ENCODE data around the gene RAF1. TPM values are rescaled to one million over a fixed set of nuclear protein-coding genes. Genes with fewer than 3 reads are reported as not detected.

The RAF1 gene
- 104 and 110 TPM in 2 replicates for total RNA-seq

DNA sequence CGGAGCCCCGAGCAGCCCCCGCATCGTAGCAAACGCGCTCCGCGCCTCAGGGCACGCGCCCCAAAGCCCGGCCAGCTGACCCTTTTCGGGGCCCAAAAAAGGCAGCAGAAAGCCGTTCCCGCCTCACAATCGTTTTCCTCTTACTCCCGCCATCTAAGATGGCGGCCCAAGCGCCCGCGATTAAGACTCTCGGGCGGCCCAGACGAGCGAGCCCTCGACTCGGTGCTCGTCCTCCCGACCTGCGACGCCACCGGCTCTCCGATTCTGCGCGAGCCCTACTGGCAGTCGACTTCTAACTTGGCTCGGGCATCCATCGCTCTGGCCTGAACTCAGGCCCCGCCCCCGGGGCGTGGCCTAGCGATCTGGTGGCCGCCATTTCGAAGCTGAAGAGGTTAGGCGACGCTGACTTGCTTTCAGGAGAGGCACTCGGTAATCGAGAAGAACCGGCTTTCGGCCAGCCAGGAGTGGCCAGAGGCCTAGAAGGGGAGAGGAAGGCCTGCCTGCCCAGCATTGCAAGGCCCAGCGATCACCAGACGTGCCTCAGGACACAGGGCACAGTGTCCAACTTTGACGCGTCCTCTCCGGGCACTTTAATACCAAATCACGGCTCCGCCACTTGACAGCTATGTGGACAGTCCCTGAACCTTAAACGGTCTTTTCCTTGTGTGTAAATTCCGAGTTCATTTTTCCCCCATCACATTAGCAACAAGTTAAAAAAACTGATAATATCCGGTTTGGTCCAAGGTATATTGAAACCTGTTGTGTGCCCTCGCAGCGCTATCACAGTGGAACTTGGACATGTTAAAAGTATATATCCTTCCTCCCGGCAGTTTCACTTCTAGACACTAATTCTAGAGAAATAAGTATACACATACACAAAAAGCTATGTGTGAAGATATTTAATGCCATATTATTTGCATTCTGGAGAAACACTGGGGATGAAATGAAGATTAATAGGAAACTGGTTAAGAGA is at the start of gene RAF1:
TSS of gene RAF1 (minus strand) at position 182 of the 973 bp plus-strand sequence. CDS start 45,396 bp downstream, outside the sequence.

DNA sequence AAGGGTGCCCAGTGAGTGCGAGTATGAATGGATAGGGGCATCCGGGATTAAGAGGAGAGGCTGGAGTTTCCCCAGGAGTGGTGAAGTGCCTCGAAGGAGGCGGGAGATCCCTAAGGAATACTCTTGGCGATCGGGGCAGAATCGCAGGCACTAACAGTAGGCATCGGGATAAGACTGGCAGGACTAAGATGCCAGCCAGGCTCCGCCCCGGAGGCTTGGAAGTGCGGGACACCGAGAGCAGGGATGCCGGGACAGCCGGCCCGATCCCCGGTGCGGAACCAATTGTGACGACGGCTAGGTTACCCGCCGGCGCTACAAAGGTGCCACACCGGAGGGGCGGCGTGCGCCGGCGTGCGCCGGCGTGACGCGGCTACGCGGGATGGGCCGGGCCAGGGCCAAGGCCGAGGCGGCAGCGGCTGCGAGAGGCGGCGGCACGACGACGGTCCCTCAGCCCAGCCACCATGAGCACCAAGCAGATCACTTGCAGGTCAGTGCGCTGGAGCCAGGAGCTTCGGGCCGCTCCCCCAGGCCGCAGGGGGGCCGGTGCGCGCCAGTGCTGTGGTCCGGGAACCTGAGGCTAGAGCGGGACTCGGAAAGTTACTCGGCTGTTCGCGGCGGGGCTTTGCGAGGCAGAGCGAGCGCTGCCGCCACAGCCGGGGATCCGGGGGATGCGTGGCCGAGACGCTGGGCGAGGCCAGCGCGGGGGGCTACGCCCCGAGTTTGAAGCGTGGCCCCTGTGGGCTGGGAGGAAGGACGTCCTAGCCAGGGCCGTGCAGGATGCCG is 107.0 kb downstream of the RAF1 start, which contains the start of gene MKRN2:
TSS of gene MKRN2 (plus strand) at position 398 of the 783 bp plus-strand sequence. CDS start at position 462, 64 bp downstream.

DNA sequence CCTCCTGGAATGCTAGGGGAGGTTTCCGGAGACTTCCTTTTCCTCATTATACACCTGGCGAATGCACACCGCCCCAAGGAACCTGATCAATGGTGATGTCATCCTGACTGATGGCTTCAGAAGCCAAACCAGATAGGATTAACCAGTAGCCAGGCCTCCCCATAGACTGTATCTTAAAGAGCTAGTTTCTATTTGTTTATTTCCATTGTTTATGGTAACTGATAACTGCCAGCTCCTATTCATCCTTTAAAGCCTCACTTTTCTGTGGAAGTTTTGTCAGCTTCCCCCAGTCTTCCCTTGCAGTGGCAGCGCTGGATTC is 118.5 kb downstream of the RAF1 start, which contains the start of gene MKRN2OS:
TSS of gene MKRN2OS (minus strand) at position 27 of the 319 bp plus-strand sequence. CDS start 35 bp downstream, outside the sequence.

Small RNAs within 50 kb of the gene (small RNA-seq; reads per million reads assigned to genes)
- gene CRIP1P1 (not detected), gene RF00017 (not detected)

Other genes with a start within 250 kb of the RAF1 start
- 15.5 and 16.5 TPM in 2 replicates for gene TSEN2, start 179.6 kb downstream of the RAF1 start, total RNA-seq
- gene MKRN2OS, start 118.6 kb downstream of the RAF1 start, total RNA-seq, result not detected in 2 replicates
- 40.2 and 44.4 TPM in 2 replicates for gene MKRN2, start 107.0 kb downstream of the RAF1 start, total RNA-seq
- gene TMEM40, start 95.1 kb upstream of the RAF1 start, total RNA-seq, result not detected in 2 replicates
- gene CAND2, start 132.6 kb upstream of the RAF1 start, total RNA-seq, result 6.7 and 6.9 TPM in 2 replicates
- 769 and 1,535 TPM in 2 replicates for gene RPL32, start 177.4 kb upstream of the RAF1 start, total RNA-seq

All from articular chondrocyte of knee joint (primary cell).